ENCODE results near the gene PTPRT.

The PTPRT gene

GRCh38 chr20:42957018-42957703 is 232.5 kb downstream of the PTPRT start:
- H3K4me1 ChIP-seq: no peaks in the 10 kb centered on the region
- H3K36me3 ChIP-seq: no peaks in the 10 kb centered on the region
- no peak overlapping the region for H3K4me3 ChIP-seq
- no peaks in the 10 kb centered on the region for H3K9me3 ChIP-seq
- DNase-seq: no peak
- no peak overlapping the region for H3K27ac ChIP-seq
- H3K27me3 ChIP-seq: no peaks in the 10 kb centered on the region
- intact Hi-C loops (cut with DNase I; ENCODE audit: low total_unique reads): no loop called here
- no peak for TF ChIP-seq CTCF (IDR thresholded peaks at IDR 0.05)

- Histone ChIP-seq H3K27ac (no peak overlapping the region), H3K4me1 (no peaks in the 10 kb centered on the region), H3K4me3 (no peak overlapping the region), H3K9me3 (no peaks in the 10 kb centered on the region), H3K27me3 (no peaks in the 10 kb centered on the region), H3K36me3 (no peaks in the 10 kb centered on the region)
- intact Hi-C loops (cut with DNase I; ENCODE audit: low total_unique reads): no loop called here
- no peak for DNase-seq
- TF ChIP-seq CTCF (IDR thresholded peaks at IDR 0.05): no peak
Observed at GRCh38 chr20:42955713-42956112, 234.0 kb downstream of the PTPRT start.

GRCh38 chr20:42954951-42955350 is 234.8 kb downstream of the PTPRT start:
- intact Hi-C loops (cut with DNase I; ENCODE audit: low total_unique reads): no loop called here
- Histone ChIP-seq H3K36me3 (no peaks in the 10 kb centered on the region), H3K4me1 (no peaks in the 10 kb centered on the region), H3K4me3 (no peak overlapping the region), H3K9me3 (peaks cover 0 to 1% (median 0%) of the 10 kb centered on the region in 3 donors), H3K27me3 (no peaks in the 10 kb centered on the region), H3K27ac (no peak overlapping the region)
- no peak for TF ChIP-seq CTCF (IDR thresholded peaks at IDR 0.05)
- no peak for DNase-seq

GRCh38 chr20:42949950-42950349 is 239.8 kb downstream of the PTPRT start:
- DNase-seq: no peak
- H3K4me3 ChIP-seq: no peak overlapping the region
- H3K9me3 ChIP-seq: peaks cover 0 to 6% (median 0%) of the 10 kb centered on the region in 3 donors
- H3K27ac ChIP-seq: no peak overlapping the region
- H3K4me1 ChIP-seq: no peaks in the 10 kb centered on the region
- intact Hi-C loops (cut with DNase I; ENCODE audit: low total_unique reads): no loop called here
- H3K27me3 ChIP-seq: no peaks in the 10 kb centered on the region
- TF ChIP-seq CTCF (IDR thresholded peaks at IDR 0.05): no peak
- H3K36me3 ChIP-seq: no peaks in the 10 kb centered on the region

GRCh38 chr20:42945234-42945994 is 244.3 kb downstream of the PTPRT start:
- H3K36me3 ChIP-seq: no peaks in the 10 kb centered on the region
- peaks cover 0 to 6% (median 0%) of the 10 kb centered on the region in 3 donors for H3K9me3 ChIP-seq
- TF ChIP-seq CTCF (IDR thresholded peaks at IDR 0.05): no peak
- H3K4me1 ChIP-seq: no peaks in the 10 kb centered on the region
- H3K27me3 ChIP-seq: peaks cover 0 to 4% of the 10 kb centered on the region in 2 donors
- no peak overlapping the region for H3K27ac ChIP-seq
- intact Hi-C loops (cut with DNase I; ENCODE audit: low total_unique reads): no loop called here
- no peak overlapping the region for H3K4me3 ChIP-seq
- no peak for DNase-seq
